GM21786 (cell line): ENCODE measurements around the gene UBE2E1.

Source experiments
- ATAC-seq: cut with Tn5 transposase; IDR thresholded peaks from one replicate; pipeline ENCODE4 v1.9.1; 2021; ENCODE audit not compliant: unreplicated experiment

The UBE2E1 gene

DNA sequence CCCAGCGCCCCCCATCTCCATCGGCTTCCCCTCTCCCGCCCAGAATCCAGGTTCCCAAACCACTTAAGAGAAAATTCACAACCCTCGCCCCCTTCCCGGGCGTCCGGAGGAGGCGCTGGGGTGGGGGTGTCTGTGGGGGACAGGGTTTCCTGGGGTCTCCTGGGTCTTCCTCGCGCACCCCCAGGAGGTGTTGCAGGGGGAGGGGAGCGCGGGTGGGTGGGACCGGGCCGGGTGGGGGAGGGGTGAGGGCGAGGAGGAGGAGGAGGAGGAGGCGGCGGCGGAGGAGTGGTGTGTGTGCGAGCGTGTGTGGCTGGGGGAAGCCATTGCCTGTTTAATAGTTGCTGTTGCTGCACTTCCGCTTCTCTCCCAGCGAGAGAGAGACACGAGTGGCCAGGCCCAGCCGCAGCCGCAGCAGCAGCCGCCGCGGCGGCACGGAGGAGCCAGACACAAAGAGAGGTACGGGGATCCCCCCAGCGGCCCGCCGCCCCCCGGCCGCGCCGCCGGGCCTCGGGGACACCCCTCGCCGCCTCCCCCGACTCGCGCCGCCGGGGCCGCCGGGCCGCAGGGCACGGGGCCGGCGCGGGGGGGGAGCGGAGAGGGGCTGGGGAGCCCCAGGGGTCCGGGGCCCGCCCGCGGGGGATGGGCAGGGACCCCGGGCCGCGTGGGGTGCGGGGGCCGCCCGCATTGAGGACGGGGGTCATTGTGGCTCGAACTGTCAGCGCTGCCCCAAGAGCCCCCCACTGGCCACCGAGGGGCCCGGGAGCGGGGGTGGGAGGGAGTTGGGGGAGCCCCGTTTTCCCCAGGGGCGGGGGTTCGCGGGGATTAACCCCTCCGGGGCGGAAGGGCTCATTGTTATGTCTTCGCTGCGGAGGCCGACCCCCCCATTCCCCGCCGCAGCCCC, at the start of gene UBE2E1:
UBE2E1 (plus strand) TSS at position 323 of the 901 bp plus-strand sequence. CDS start 1,315 bp downstream, outside the sequence.
- peak; percentile 66 for ATAC-seq

DNA sequence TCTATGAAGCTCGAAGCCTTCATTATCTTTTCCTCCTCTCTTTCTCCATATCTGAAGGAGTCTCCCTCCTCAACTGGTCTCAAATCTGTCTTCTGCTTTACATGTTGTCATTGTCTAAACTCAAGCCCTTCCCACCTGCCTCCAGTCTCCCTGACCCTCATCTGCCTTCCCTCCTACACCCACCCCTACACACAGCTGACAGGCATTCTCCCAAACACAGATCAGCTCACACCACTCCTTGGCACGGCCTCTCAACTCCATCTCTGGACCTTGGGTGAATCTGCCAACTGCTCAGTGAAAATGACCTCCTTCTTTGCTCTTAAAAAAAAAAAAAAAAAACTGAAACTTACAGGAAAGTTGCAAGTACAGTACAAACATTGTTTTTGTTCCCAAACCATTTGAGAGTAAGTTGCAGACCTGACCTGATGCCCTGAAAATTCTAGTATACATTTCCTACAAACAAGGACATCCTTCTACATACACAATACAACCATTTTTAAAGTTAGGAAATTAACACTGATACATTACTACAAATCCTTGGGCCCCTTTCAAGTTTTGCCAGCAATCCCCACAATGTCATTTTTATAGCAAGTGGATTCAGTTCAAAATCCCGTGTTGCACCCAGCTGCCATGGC, 49.4 kb upstream of the UBE2E1 start:
- ATAC-seq: no peak

DNA sequence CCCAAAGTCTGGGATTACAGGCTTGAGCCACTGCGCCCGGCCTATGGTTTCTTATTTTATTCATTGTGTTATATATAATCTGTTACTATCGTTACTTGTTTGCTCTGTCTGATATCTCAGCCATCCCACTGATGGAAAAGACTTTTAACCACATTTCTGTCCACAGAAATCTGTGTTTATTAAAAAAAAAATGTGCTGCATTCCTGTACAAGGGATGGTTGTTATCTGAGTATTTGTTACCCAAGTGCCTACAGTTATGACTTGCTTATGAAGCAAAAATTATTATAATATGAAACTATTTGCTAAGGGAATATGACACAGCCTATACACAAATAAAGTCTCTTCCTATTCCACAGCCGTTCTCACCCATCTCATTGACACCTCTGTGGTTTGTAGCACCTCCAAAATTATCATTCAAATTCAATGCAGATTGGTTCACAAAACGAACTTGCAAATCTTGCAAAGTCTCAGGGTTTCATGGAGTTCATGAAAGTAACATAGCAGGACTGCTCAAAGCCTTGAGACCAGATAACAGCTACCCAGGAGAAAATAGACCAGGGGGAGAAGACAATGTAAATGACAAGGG, 47.4 kb upstream of the UBE2E1 start:
- no peak for ATAC-seq

DNA sequence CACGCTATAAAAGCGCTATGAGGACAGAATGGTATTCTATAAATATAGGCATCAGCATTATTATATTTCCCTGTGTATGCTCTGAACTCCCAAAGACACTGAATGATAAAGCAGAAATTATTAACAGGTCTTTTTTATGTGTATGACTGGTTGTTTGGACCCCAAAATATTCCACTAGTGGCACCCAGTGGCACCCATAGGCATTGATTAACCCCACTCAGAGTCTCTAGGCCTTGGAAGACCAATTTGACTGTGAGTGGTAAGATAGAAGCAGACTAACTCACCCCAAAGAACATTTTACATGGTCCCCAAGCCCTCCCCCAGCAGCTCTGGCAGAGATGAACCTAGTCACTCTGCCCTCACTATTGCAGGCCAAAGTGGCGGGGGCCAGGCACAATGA, 45.4 kb upstream of the UBE2E1 start:
- no peak for ATAC-seq

DNA sequence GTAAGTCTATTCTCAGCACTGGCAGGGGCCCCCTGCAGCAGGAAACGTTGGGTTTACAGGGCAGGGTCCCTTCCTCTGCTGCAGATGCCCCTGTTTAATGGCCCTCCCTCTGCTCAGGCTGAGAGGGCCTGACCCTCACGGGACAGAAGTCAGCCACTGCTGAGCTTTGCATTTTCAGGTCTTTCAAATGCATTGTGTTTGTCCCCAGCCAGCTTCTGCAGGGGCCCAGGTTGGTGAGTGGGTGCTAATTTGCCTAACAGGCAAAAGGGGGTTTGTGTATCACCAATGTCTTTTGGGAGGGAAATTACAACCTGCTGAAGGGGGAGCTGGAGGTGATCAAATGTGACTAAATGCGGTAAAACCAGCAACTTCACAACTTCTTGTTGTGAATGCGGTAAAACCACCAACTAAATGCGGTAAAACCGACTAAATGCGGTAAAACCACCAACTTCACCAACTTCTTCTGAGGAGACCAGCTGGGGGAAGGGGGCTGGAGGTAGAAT, 44.8 kb upstream of the UBE2E1 start:
- no peak for ATAC-seq

DNA sequence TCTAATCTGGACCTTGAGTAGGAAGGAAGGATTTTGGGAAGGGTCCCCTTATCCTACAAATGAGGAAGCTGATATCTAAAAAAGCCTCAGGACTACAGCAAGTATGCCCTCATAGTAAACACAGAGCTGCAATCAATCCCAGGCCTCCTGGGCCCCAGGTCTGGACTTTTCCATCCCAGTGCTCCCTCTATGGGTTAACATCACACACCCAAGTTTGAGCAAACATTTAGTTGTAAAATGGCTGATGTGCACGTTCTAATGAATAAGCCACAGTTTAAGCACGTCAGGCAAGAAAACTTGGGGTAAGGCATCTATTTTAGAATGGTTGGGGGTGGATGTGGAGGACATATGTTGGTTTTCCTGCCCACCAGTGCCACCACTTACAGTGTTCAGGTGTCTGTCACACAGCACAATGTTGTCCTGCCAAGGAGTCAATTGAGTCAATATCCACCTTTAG, 44.3 kb upstream of the UBE2E1 start:
- peak; percentile 40 for ATAC-seq

DNA sequence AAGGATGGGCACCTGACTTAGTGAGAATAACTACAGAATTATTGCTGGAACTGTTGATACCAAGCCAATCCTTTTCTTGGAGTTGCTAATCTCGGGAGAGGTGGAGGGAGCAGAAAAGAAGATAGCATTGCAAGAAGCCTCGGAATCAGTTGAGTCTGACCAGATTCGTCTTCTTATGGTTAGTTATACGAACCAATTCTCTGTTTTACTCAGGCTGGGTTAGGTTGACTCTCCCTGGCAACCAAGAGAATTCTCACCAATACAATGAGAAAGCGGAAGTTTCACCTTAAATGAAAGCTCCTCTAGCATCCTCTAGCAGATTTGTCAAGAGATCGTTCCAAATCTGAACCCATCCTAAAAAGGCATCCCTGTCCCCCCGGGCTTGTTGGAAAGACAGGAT, 43.5 kb upstream of the UBE2E1 start:
- ATAC-seq: peak; percentile 77

DNA sequence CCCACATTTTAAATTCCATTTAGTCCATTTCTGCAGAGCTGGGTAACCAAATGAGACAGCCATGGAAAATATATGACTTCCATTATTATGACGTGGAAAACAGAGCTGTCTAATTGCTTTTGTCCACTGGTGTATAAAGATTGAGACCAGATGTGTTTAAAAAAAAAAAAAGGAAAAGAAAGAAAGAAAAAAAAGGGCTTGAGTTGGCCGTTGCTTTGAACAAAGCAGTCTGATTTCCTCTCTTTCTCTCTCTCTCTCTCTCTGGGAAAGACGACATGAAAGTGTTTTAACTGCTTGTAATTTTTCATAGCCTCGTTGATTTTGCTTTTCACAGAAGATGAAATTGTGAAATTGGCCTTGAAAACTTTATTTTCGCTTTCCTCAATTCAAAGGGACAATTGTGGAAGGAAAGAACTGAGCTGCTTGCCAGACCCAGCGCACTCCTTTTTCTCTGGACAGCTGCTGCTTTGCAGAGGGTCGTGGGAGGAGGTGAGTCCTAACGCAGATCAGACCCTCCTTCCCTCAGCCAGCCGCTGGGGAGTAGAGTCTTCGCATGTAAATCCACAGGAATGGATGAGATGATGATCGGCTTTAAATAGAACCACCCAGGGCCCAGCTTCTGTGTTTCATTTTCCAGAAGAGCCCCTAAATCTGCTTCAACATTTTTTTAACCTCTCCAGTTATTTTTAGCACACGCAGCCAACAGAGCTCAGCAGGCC, 42.8 kb upstream of the UBE2E1 start:
- no peak for ATAC-seq

DNA sequence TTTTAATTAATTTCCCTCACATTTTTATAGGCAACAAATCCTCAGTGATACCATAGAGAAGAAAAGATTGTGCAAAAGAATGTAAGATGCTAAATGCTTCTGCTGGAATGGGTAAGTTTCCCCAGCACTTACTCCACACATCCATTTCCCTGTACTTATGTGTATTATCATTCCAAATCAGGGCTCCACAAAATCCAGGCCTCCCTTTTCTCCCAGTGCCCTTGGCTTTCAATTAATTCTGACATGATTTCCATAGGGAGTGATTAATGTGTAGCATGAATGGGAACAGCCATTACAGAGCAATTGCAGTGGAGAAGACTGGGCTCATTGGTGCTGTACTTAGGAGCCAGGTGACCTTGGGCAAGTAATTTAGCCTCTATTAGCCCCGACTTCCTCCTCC, 41.3 kb upstream of the UBE2E1 start:
- ATAC-seq: no peak

DNA sequence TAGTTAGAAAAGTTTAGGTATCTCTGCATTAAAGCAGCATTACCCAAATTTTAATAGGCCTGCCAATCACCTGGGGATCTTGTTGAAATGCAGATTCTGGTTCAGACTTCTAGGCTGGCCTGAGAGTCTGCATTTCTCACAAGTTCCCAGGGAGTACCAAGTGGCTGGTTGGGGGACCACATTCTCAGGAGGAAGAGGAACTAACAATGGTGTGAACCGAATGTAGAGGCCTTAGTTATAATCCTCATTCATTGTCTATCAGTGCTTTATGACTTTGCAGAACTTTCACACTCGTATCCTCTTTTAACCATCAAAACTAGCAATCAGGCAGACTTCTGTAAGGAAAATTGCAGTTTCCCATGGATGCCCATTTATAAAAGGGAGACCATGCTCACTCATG, 38.2 kb upstream of the UBE2E1 start:
- ATAC-seq: no peak

DNA sequence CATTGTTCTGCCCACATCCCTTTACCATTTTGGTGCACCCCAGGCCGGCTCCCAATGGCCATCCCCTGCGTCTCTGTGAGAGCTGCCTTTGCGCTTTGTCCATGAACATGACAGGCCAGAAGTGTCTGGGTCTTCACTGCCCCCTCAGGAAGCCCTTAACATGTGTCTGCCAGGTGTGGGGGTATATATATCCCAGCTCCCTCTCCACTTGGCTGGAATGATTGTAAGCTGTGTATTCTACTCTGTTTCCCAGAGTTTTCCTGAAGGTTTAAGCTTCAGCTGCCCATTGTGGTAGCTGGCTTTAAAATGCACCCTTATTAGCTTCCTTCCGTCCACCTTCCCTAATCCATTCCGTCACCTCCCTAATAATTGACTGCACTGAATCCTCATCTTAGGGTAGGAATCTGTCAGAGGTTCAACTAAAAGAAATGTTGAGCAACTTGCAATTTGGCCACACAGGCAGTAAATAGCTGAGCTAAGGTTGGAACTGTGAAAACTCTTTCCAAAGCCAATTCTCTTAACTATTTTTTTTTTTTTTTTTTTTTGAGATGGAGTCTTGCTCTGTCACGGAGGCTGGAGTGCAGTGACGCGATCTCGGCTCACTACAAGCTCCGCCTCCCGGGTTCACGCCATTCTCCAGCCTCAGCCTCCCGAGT, 30.4 kb upstream of the UBE2E1 start:
- ATAC-seq: no peak

DNA sequence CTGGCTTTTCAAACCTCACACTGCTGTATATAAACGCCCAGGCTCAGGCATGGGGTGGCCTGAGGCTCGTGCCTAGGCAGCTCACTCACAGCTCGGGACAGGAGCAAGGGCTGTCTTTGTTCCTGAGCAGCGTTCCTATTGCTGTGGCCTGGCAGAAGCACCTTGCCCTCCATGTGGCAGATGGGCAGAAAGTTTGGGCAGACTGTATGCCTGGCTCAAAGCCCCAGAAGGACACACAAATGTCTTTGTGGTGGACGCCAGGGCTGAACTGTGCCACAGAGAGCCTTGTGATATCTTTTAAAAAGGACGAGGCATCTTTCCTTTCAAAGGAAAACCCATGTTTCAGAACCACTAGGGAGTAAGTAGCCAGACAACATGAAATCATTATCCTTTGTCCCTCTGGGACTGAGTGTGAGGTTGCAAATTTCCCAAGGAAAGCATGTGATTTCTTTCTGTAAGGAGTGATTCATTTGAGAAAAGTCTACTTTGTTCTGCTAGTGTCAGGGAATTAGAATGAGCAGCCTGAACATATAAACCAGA, 29.3 kb upstream of the UBE2E1 start:
- no peak for ATAC-seq

DNA sequence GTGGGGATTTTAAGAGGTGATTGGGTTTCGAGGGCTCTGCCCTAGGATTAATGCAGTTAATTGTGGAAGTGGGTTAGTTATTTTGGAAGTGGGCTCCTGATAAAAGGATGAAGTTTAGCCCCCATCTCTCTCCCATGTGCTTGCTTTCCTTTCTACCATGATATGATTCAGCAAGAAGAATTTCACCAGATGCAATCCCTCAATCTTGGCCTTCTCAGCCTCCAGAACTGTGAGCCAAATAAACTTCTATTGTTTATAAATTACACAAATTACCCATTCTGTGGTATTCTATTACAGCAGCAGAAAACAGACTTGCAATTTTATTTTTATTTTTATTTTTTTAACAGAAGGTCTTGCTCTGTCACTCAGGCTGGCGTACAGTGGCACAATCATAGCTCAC, 27.3 kb upstream of the UBE2E1 start:
- ATAC-seq: no peak

DNA sequence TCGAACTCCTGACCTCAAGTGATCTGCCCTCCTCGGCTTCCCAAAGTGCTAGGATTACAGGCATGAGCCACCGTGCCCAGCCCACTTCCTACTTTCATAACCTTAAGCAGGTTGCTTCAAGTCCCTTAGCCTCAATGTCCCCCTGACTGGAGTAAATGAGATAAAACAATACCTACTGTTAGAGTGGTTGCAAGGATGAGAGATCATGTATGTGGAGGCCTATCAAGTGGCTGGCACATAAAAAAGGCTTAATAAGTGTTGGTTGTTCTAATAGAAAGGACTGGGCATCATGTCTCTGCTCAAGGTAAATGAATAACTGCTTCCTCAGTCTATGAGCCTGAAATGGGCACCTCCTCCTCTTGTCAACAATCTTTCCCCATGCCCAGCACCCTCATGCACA, 25.9 kb upstream of the UBE2E1 start:
- no peak for ATAC-seq

DNA sequence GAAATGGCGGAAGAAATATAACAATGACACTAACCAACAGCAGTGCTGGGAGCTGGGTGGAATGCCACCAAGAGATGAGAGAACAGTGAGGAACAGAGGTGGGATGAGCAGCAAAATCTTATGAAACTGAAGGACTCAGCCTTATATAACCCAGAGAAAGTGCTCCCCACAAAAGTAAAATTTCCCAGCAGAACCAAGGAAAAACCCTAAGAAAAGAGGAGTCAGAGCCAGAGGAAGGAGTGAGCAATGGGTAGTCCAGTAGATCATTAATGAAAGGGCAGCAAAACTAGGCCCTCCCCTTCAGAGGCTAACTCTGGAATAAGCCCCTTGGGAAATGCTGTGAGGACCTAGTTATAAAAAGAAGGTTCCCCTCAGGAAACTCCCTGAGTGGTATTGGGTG, 24.7 kb upstream of the UBE2E1 start:
- ATAC-seq: no peak

DNA sequence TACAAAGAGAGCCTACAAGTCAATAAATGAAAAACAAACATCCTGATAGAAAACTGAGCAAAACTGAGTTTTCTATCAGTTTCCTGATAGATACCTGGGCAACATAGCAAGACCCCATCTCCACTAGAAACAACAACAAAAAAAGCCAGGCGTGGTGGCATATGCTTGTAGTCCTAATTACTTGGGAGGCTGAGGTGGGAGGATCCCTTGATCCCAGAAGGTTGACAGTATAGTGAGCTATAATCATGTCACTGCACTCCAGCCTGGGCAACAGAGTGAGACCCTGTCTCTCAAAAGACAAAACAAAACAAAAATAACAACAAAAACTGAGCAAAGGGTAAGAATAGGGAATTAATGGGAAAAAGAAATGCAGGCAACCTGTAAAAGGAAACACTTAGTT, 23.9 kb upstream of the UBE2E1 start:
- ATAC-seq: no peak

DNA sequence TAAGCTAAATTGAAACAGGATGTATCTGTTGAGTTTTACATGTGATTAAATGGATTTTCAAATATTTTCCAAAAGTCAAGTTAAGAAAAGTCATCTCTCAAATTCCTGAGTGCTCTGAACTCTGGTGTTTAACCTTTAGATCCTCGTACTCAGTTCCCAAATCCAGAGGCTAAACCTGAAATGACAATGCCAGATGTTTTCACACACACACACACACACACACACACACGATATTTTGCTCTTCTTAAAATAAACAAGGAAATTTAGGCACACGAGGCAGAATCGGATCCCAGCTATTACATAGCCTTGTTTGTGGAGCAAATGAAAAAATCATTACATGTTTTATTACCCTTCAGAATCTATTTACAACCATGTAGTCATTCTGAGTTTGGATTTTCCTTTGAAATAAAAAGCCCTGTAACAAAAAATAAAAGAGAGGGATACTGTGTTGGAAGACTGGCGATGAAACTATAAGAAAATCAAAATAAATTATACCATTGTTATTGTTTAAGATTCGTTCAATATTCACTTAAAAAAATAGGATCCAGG, 20.6 kb upstream of the UBE2E1 start:
- ATAC-seq: no peak

DNA sequence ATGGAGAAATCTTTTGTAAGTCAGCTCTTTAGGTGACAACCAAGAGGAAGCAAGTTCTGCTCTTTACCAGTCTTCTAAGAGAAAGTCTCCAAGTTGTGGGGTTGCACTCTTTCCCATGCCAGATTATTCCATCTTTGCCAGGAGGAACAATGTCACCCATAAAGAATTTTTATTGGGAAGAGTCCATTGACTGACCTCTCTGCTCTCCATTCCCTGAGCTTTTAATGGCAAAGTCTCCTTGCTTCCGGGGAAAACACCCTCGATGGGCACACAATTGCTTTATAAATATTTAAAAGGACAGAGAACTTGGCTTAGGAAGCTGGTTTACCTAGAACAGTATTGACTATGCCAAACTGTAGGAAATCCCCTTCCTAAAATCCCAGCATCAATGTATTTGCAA, 19.9 kb upstream of the UBE2E1 start:
- ATAC-seq: no peak

DNA sequence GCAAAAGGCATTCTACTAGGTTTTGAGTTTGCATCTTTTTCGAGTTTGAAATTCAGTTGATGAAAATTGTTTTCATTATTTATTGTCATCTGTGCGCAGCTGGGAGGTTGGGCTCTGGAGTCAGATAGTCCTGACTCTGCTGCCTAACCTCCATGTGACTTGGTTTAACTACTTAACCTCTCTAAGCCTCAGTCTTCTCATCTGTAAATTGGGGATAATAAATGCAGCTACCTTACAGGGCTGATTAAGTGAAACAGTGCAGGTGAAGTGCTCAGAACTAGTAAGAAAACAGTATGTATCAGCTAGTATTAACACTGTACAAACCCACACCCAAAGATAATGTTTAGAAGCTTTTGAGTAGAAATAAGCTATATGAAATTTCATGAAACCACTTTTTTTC, 14.1 kb upstream of the UBE2E1 start:
- ATAC-seq: no peak

DNA sequence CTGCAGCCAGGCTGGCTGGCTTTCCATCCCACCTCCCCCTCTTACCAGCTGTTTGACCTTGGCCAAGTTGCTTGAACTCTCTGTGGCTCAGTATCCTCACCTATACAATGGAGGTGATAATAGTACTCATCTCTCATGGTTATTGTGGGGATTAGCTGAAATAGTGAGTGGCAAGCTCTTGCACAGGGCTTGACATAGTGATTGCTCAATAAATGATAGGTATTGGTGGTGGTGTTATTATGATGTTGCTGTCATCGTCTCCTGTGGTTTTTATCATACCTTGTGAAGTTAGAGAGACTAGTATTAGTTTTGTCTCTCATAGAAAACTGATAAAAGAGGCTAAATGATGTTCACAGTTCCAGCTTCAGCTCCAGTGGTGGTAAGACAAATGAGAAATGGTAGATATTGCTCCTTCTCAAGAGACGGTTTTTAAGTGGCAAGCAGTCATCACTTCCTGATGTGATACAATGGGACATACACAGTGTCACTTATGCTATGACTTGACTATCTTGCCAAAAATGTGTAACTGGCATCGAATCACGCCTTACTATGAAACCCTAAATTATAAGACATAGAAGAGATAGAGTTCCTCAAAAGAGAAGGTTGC, 12.1 kb upstream of the UBE2E1 start:
- no peak for ATAC-seq
